Cardiac muscle cell (in vitro differentiated cells and primary cell): Measurements from ENCODE around the gene WDR26. TPM values are rescaled to one million over a fixed set of nuclear protein-coding genes. Genes with fewer than 3 reads are reported as not detected.

Source experiments
- DNase-seq, 2 donors: peaks; one replicate each; pipeline versions ENCODE4 v3.0.0 to v3.0.0-alpha.2; 2010 to 2017; ENCODE audit warnings: low read depth in 1 of 2, low spot score in 1 of 2
- H3K27ac ChIP-seq: fragments of 200-600 bp; sonication (generic); 2 replicates; pipeline ENCODE4 v1.5.1; 2016
- H3K27me3 ChIP-seq: fragments of 200-600 bp; sonication (generic); 2 replicates; pipeline ENCODE4 v1.6.0; 2016; ENCODE audit warnings: control low read depth
- H3K36me3 ChIP-seq: fragments of 200-600 bp; sonication (generic); 2 replicates; pipeline ENCODE4 v1.5.1; 2016; ENCODE audit warnings: control low read depth
- H3K4me1 ChIP-seq: fragments of 200-600 bp; sonication (generic); 2 replicates; pipeline ENCODE4 v1.8.1; 2017; ENCODE audit warnings: low read depth, mild to moderate bottlenecking, mixed run types
- H3K4me3 ChIP-seq: fragments of 200-600 bp; sonication (generic); 2 replicates; pipeline ENCODE4 v1.5.1; 2016; ENCODE audit warnings: mild to moderate bottlenecking
- H3K9me3 ChIP-seq: fragments of 200-600 bp; sonication (generic); 2 replicates; pipeline ENCODE4 v1.5.1; 2017; ENCODE audit warnings: low read depth, mild to moderate bottlenecking, control low read depth
- CTCF ChIP-seq: IDR thresholded peaks from 2 replicates; pipeline ENCODE4 v1.5.1; 2012; ENCODE audit warnings: low read depth, mild to moderate bottlenecking, low read length
- polyA plus RNA-seq: library from polyadenylated mRNA; unstranded; fragments of >200 nt; fragmentation: Nextera tagmentation; extraction: Ambion mirVana; gene quantifications from 2 replicates; pipeline ENCODE4 v1.2.1, GENCODE V29; 2016
- total RNA-seq: library from RNA; depleted of rRNA; stranded (reverse); fragments of >200 nt; gene quantifications from 2 replicates; pipeline ENCODE4 v1.2.3, GENCODE V29; 2016

The WDR26 gene
- total and polyA plus RNA-seq, 2 experiments from 2014 or later, result 14.9 to 62.2 TPM

DNA sequence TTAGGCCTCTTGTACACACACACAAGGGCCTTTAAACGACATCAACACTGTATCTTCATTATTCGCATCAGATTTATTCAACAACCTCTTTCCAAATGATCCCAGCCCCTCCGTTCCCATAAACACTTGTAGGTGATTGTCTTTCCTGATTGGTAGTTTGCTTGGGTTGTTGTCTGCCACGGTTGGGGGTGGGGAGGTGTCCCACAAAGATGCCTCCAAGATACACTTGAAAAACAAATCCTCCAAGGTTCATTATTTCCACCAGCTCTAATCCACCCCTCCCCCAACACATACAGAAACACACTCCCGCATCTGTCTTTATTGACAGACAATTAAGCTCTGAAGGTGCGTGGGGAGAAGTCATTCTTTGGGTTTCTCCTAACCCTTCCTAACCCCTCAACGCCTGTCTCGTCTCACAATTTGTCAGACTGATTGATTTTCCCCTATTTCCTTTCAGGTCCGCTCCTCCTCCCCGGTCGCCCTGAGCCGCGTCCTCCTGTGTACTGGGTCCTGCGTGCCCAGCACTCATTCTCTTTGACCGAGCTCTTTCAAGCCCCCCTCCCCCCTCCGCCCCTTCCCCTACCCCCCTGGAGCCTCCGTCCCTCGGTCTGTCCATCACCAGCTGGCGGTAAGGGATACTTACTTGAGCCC, 1.4 kb downstream of the WDR26 start:
- H3K4me1 ChIP-seq, result peaks cover 26% of the 10 kb centered on the region
- peak overlapping the region; percentile 91 for H3K27ac ChIP-seq
- no peak for TF ChIP-seq CTCF
- no peaks in the 10 kb centered on the region for H3K27me3 ChIP-seq
- no peaks in the 10 kb centered on the region for H3K9me3 ChIP-seq
- peaks cover 22% of the 10 kb centered on the region for H3K36me3 ChIP-seq
- DNase-seq, result peak; percentile 12 to 23
- H3K4me3 ChIP-seq, result peak overlapping the region; percentile 63

GRCh38 chr1:224432672-224433040, 1.9 kb downstream of the WDR26 start:
- DNase-seq, result peak; percentile 18 to 42
- no peak for TF ChIP-seq CTCF
- Histone ChIP-seq H3K9me3 (no peaks in the 10 kb centered on the region), H3K4me1 (peaks cover 26% of the 10 kb centered on the region), H3K27me3 (no peaks in the 10 kb centered on the region), H3K27ac (peak overlapping the region; percentile 91), H3K4me3 (peak overlapping the region; percentile 63), H3K36me3 (peaks cover 27% of the 10 kb centered on the region)

- Histone ChIP-seq H3K36me3 (peaks cover 31% of the 10 kb centered on the region), H3K9me3 (no peaks in the 10 kb centered on the region)
Observed at GRCh38 chr1:224432146-224432545, 2.5 kb downstream of the WDR26 start.

GRCh38 chr1:224431726-224432125, 2.9 kb downstream of the WDR26 start:
- no peak overlapping the region for H3K27ac ChIP-seq
- DNase-seq, result no peak
- peak overlapping the region; percentile 63 for H3K4me3 ChIP-seq

More at GRCh38 chr1:224432146-224432545, 2.5 kb downstream of the WDR26 start:
- Histone ChIP-seq H3K27me3 (no peaks in the 10 kb centered on the region), H3K27ac (peak overlapping the region; percentile 91), H3K4me1 (peaks cover 26% of the 10 kb centered on the region), H3K4me3 (peak overlapping the region; percentile 63)
- peak in 1 of 2 donors; percentile 30 for DNase-seq
- no peak for TF ChIP-seq CTCF

GRCh38 chr1:224430511-224431113, 4.0 kb downstream of the WDR26 start:
- Histone ChIP-seq H3K4me3 (no peak overlapping the region), H3K4me1 (peaks cover 26% of the 10 kb centered on the region), H3K27ac (no peak overlapping the region), H3K9me3 (no peaks in the 10 kb centered on the region), H3K27me3 (no peaks in the 10 kb centered on the region), H3K36me3 (peaks cover 40% of the 10 kb centered on the region)
- TF ChIP-seq CTCF, result no peak
- peak in 1 of 2 donors; percentile 72 for DNase-seq

More at GRCh38 chr1:224431726-224432125, 2.9 kb downstream of the WDR26 start:
- Histone ChIP-seq H3K27me3 (no peaks in the 10 kb centered on the region), H3K9me3 (no peaks in the 10 kb centered on the region), H3K4me1 (peaks cover 26% of the 10 kb centered on the region), H3K36me3 (peaks cover 31% of the 10 kb centered on the region)
- no peak for TF ChIP-seq CTCF
